Hepatocyte (in vitro differentiated cells): ENCODE results near the gene SAP30BP. TPM values are rescaled to one million over a fixed set of nuclear protein-coding genes. Genes with fewer than 3 reads are reported as not detected.
A peak's percentile ranks its signal among the peaks of the same experiment; 100 is the strongest.

ENCODE experiments used
- DNase-seq: peaks from one replicate; pipeline ENCODE4 v3.0.0-alpha.2; 2016; ENCODE audit warnings: low spot score
- H2AFZ ChIP-seq: fragments of 200-600 bp; sonication (generic); 2 replicates; pipeline ENCODE4 v1.6.0; 2016; ENCODE audit warnings: antibody characterized with exemption, mild to moderate bottlenecking
- H3K27ac ChIP-seq: fragments of 200-600 bp; sonication (generic); 2 replicates; pipeline ENCODE4 v1.5.1; 2016; ENCODE audit warnings: mild to moderate bottlenecking
- H3K27me3 ChIP-seq: fragments of 200-600 bp; sonication (generic); 2 replicates; pipeline ENCODE4 v1.6.1; 2016
- H3K36me3 ChIP-seq: fragments of 200-600 bp; sonication (generic); replicated peaks from 2 replicates; pipeline ENCODE4 v1.5.1; 2016; ENCODE audit warnings: low read depth; ENCODE audit not compliant: insufficient read depth
- H3K4me1 ChIP-seq: fragments of 200-600 bp; sonication (generic); 2 replicates; pipeline ENCODE4 v1.5.1; 2016; ENCODE audit warnings: mild to moderate bottlenecking, moderate library complexity; ENCODE audit not compliant: insufficient read depth
- H3K4me2 ChIP-seq: fragments of 200-600 bp; sonication (generic); 2 replicates; pipeline ENCODE4 v1.6.0; 2016
- H3K4me3 ChIP-seq: fragments of 200-600 bp; sonication (generic); 2 replicates; pipeline ENCODE4 v1.5.1; 2016; ENCODE audit warnings: mild to moderate bottlenecking
- H3K79me2 ChIP-seq: fragments of 200-600 bp; sonication (generic); 2 replicates; pipeline ENCODE4 v1.6.0; 2017; ENCODE audit warnings: mild to moderate bottlenecking
- H3K9me2 ChIP-seq: fragments of 200-600 bp; sonication (generic); replicated peaks from 2 replicates; pipeline ENCODE4 v1.6.0; 2017; ENCODE audit warnings: mild to moderate bottlenecking; ENCODE audit not compliant: insufficient read depth
- H3K9me3 ChIP-seq: fragments of 200-600 bp; sonication (generic); 2 replicates; pipeline ENCODE4 v1.5.1; 2016; ENCODE audit warnings: low read depth, mild to moderate bottlenecking
- H4K20me1 ChIP-seq: fragments of 200-600 bp; sonication (generic); 2 replicates; pipeline ENCODE4 v1.6.0; 2016; ENCODE audit warnings: mild to moderate bottlenecking; ENCODE audit not compliant: insufficient read depth, poor library complexity, severe bottlenecking
- CTCF ChIP-seq: fragments of 200-600 bp; sonication (generic); IDR thresholded peaks from 2 replicates; pipeline ENCODE4 v1.5.1; 2016; ENCODE audit warnings: antibody characterized with exemption, mild to moderate bottlenecking; ENCODE audit not compliant: poor library complexity
- EZH2 ChIP-seq: fragments of 200-600 bp; sonication (generic); IDR thresholded peaks from 2 replicates; pipeline ENCODE4 v1.6.1; 2016; ENCODE audit warnings: antibody characterized with exemption, mild to moderate bottlenecking, borderline replicate concordance
- EZH2phosphoT487 ChIP-seq: fragments of 200-600 bp; sonication (generic); IDR thresholded peaks from one replicate; pipeline ENCODE4 v1.6.1; 2018; ENCODE audit warnings: antibody characterized with exemption, mild to moderate bottlenecking, low read depth, moderate library complexity; ENCODE audit not compliant: unreplicated experiment, severe bottlenecking
- WGBS: methylation state at CpG from one replicate; pipeline ENCODE4 v1.1.6; 2016; ENCODE audit warnings: low lambda C conversion rate; ENCODE audit errors: missing lambda C conversion rate; 5-methylcytosine and 5-hydroxymethylcytosine counted together
- polyA plus RNA-seq: library from polyadenylated mRNA; unstranded; fragments of >200 nt; fragmentation: Nextera tagmentation; extraction: Ambion mirVana; gene quantifications from 2 replicates; pipeline ENCODE4 v1.2.1, GENCODE V29; 2016
- total RNA-seq: library from RNA; depleted of rRNA; stranded (reverse); fragments of >200 nt; gene quantifications from 2 replicates; pipeline ENCODE4 v1.2.3, GENCODE V29; 2014

SAP30BP gene
- total and polyA plus RNA-seq, 2 experiments from 2014 or later: 67.5 to 89.9 TPM

GRCh38 chr17:75681289-75681688 is 14.2 kb downstream of the SAP30BP start:
- Histone ChIP-seq H3K36me3 (no peaks in the 10 kb centered on the region), H4K20me1 (no peaks in the 10 kb centered on the region), H3K9me3 (no peaks in the 10 kb centered on the region), H3K79me2 (peaks cover 62% of the 10 kb centered on the region), H3K4me1 (peaks cover 22% of the 10 kb centered on the region), H3K27ac (no peak overlapping the region), H3K4me3 (no peak overlapping the region), H3K4me2 (no peak overlapping the region), H3K27me3 (no peaks in the 10 kb centered on the region), H2AFZ (no peak overlapping the region), H3K9me2 (no peaks in the 10 kb centered on the region)
- TF ChIP-seq EZH2: no peak
- no peak for TF ChIP-seq CTCF
- no peak for TF ChIP-seq EZH2phosphoT487
- 57% methylated on average over 3 of the region's 3 CpGs for WGBS
- DNase-seq: peak; percentile 27

GRCh38 chr17:75683583-75683982 is 16.4 kb downstream of the SAP30BP start:
- peaks cover 22% of the 10 kb centered on the region for H3K4me1 ChIP-seq
- 64% methylated on average over 4 of the region's 4 CpGs for WGBS
- peak overlapping the region; percentile 97 for H3K27ac ChIP-seq
- no peak overlapping the region for H2AFZ ChIP-seq
- no peaks in the 10 kb centered on the region for H3K9me2 ChIP-seq
- no peaks in the 10 kb centered on the region for H3K36me3 ChIP-seq
- no peak for TF ChIP-seq EZH2
- no peak for TF ChIP-seq EZH2phosphoT487
- TF ChIP-seq CTCF: no peak
- no peak overlapping the region for H3K4me2 ChIP-seq
- H3K27me3 ChIP-seq: no peaks in the 10 kb centered on the region
- no peaks in the 10 kb centered on the region for H3K9me3 ChIP-seq
- DNase-seq: peak; percentile 79
- no peaks in the 10 kb centered on the region for H4K20me1 ChIP-seq
- H3K79me2 ChIP-seq: peaks cover 73% of the 10 kb centered on the region
- no peak overlapping the region for H3K4me3 ChIP-seq

GRCh38 chr17:75684249-75684648 is 17.1 kb downstream of the SAP30BP start:
- H4K20me1 ChIP-seq: no peaks in the 10 kb centered on the region
- H3K9me3 ChIP-seq: no peaks in the 10 kb centered on the region
- no peaks in the 10 kb centered on the region for H3K36me3 ChIP-seq
- H2AFZ ChIP-seq: no peak overlapping the region
- no peak for TF ChIP-seq EZH2
- no peak for TF ChIP-seq CTCF
- no peak for TF ChIP-seq EZH2phosphoT487
- peaks cover 22% of the 10 kb centered on the region for H3K4me1 ChIP-seq
- H3K9me2 ChIP-seq: no peaks in the 10 kb centered on the region
- H3K27me3 ChIP-seq: no peaks in the 10 kb centered on the region
- peak overlapping the region; percentile 52 for H3K4me2 ChIP-seq
- H3K27ac ChIP-seq: peak overlapping the region; percentile 97
- H3K79me2 ChIP-seq: peaks cover 78% of the 10 kb centered on the region
- DNase-seq: peak; percentile 41
- no peak overlapping the region for H3K4me3 ChIP-seq
- WGBS: 85% methylated on average over 5 of the region's 5 CpGs

- Histone ChIP-seq H3K27ac (peak overlapping the region; percentile 97), H3K4me1 (peaks cover 22% of the 10 kb centered on the region), H2AFZ (no peak overlapping the region), H3K36me3 (no peaks in the 10 kb centered on the region), H3K9me3 (no peaks in the 10 kb centered on the region), H3K9me2 (no peaks in the 10 kb centered on the region), H3K27me3 (no peaks in the 10 kb centered on the region), H3K4me3 (no peak overlapping the region), H3K79me2 (peaks cover 82% of the 10 kb centered on the region), H4K20me1 (no peaks in the 10 kb centered on the region), H3K4me2 (no peak overlapping the region)
- 70% methylated on average over 7 of the region's 7 CpGs for WGBS
- peak; percentile 49 for DNase-seq
- no peak for TF ChIP-seq CTCF
- no peak for TF ChIP-seq EZH2
- no peak for TF ChIP-seq EZH2phosphoT487
These were observed 17.8 kb downstream of the SAP30BP start for GRCh38 chr17:75684924-75685323.
